GM10847 (cell line): ENCODE results near the gene VPS37D.

Experiments
- POLR2A ChIP-seq: IDR thresholded peaks from 2 replicates; pipeline ENCODE4 v1.6.1; 2011; ENCODE audit not compliant: insufficient read length; ENCODE audit errors: extremely low read depth

The VPS37D gene

GRCh38 chr7:73667344-73668102, at the start of gene VPS37D:
Gene VPS37D, plus strand, starts transcription at chr7:73667831. Its CDS starts 128 bp downstream, at chr7:73667959.
- TF ChIP-seq POLR2A = no peak

GRCh38 chr7:73618538-73618937, 49.1 kb upstream of the VPS37D start:
- TF ChIP-seq POLR2A = no peak

GRCh38 chr7:73621168-73622063, 46.2 kb upstream of the VPS37D start:
- TF ChIP-seq POLR2A = no peak

- TF ChIP-seq POLR2A = no peak
These were observed 45.1 kb upstream of the VPS37D start for GRCh38 chr7:73622527-73622908.

GRCh38 chr7:73622909-73623797, 44.5 kb upstream of the VPS37D start:
- no peak for TF ChIP-seq POLR2A

GRCh38 chr7:73623798-73624668, 43.6 kb upstream of the VPS37D start, which contains the start of gene MLXIPL:
Gene MLXIPL, minus strand, starts transcription at chr7:73624522. Its CDS starts 30 bp downstream, at chr7:73624492.
- TF ChIP-seq POLR2A = no peak

- no peak for TF ChIP-seq POLR2A
These were observed 43.0 kb upstream of the VPS37D start for GRCh38 chr7:73624669-73625001.

- TF ChIP-seq POLR2A = no peak
These were observed 42.4 kb upstream of the VPS37D start for GRCh38 chr7:73625276-73625675.

GRCh38 chr7:73626814-73627213, 40.8 kb upstream of the VPS37D start:
- no peak for TF ChIP-seq POLR2A

GRCh38 chr7:73628504-73628903, 39.1 kb upstream of the VPS37D start:
- TF ChIP-seq POLR2A = no peak

GRCh38 chr7:73631558-73631957, 36.1 kb upstream of the VPS37D start:
- no peak for TF ChIP-seq POLR2A

GRCh38 chr7:73633323-73633722, 34.3 kb upstream of the VPS37D start:
- TF ChIP-seq POLR2A = no peak

- TF ChIP-seq POLR2A = no peak
These were observed 33.8 kb upstream of the VPS37D start for GRCh38 chr7:73633844-73634243.

- TF ChIP-seq POLR2A = no peak
These were observed 32.0 kb upstream of the VPS37D start for GRCh38 chr7:73635428-73636200.

GRCh38 chr7:73638911-73639310, 28.7 kb upstream of the VPS37D start:
- no peak for TF ChIP-seq POLR2A
